HG02678 (cell line): ENCODE measurements around the gene RBM20.

Source experiments
- ATAC-seq: cut with Tn5 transposase; IDR thresholded peaks from one replicate; pipeline ENCODE4 v1.9.1; 2021; ENCODE audit warnings: mild to moderate bottlenecking, moderate library complexity; ENCODE audit not compliant: unreplicated experiment

Gene RBM20

DNA sequence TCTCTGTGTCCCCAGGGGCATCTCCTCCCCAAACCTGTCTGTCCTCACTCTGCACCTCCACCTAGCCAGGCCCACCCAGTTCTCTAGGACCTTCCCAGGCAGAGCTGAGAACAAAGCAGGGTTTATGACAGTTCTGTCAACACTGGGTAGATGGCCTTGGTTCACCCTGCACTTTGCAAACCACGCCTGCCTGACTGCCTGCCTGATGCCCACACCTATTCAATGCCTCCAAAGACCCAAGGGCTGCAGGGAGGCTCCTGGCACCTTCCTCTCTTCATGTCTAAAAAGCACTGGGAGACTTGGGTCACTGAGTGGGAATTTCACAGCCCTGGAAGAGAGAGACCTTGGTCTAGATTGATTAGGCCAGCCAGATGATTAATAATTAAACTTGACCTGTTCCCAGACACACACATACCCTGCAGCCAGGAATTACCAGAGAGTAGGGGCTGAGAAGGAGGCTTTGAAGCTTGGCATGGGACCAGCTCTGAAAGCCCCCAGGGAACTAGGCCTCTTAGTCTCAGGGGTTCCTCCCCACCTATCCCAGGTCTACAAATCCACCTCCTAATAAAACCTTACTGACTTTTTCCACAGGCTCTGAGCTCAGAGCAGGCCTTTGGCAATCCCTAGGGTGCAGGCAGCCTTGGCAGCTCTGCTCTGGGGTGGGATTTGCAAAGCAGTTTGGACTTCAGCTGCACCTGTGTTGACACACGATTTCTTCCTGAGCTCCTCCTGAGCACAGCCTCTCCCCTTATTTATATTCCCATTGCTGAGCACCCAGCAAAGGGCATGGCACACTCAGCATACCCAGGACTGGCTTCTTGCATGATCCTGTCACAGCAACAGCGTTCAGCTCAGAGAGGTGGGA lies 201.9 kb downstream of the RBM20 start:
- ATAC-seq, result no peak

DNA sequence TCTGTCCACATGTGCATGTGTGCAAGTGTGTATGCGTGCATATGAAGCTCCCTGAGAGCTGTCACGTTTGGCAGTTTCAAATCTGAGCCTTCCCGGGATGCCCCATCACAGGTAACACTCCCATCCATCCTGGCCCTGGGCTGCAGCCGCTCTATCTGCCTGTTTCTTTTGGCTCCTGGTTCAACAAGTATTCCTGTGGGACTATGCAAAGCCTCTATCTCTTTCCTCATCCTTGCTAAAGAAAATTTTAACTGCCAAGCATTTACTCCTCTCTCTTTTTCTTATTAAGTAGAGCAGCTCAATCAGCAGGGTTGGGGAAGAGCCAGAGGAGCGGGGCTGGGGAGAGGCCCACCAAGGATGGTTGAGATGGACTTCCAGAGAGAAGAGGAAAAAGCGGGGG lies 203.2 kb downstream of the RBM20 start:
- ATAC-seq, result no peak

DNA sequence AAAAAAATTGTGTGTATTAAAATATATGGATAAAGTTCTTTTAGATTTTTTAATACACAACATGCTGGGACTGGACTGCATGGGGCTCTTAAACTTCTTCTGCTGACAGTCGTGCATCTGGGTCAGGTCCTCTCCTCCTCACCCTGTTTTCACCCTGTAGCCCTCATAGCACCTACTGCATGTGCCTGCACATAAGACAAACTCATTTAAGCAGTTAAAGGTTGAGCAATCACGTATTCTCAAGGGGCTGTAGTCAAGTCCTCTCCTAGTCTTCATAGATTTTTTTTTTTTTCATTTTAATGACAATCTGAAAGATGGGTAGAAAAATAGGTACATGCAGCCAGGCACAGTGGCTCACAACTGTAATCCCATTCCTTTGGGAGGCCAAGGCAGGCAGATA lies 204.0 kb downstream of the RBM20 start:
- ATAC-seq, result no peak

DNA sequence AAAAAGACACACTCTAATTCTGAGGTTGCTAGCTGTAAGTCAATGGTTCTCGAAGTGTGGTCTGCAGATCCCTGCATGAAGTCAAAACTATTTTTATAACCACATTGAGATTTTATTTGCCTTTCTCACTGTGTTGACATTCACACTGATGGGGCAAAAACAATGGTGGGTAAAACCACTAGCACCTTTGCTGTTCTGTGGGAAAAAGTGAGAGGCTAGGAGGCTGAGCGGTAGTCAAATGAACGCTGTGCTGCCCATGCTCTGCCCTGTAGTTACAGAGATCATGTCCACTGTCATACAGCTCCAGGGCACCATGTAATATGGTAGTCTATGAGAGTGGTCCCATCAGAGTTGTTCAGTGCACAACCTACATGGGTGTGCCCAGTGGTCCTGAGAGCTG lies 206.0 kb downstream of the RBM20 start:
- no peak for ATAC-seq

DNA sequence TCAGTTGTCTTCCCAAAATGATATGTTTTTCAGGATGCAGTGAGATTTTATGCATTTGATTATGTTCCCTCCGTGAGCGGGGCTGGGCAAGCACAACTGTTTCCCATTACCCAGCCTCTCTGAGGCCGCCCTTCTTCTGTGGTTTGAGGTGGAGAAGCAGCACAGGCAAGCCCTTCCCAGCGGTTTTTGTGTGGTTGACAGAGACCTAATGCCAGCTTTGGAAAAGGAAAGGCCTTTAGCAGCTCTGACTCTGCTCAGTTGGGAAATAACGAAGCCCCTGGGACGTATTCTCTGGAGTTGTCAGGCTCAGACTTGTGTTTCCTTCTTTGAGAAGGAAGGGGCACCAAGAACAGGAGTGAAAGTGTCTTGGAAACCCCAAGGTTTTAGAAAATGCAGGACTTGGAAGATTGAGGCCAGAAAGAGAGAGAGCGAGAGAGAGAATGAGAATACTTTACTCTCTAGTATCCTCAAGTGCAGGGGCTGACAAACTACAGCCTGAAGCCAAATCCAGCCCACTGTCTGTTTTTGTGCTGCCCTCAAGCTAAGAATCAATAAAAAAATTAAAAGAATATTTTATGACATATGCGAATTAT lies 207.0 kb downstream of the RBM20 start:
- no peak for ATAC-seq

DNA sequence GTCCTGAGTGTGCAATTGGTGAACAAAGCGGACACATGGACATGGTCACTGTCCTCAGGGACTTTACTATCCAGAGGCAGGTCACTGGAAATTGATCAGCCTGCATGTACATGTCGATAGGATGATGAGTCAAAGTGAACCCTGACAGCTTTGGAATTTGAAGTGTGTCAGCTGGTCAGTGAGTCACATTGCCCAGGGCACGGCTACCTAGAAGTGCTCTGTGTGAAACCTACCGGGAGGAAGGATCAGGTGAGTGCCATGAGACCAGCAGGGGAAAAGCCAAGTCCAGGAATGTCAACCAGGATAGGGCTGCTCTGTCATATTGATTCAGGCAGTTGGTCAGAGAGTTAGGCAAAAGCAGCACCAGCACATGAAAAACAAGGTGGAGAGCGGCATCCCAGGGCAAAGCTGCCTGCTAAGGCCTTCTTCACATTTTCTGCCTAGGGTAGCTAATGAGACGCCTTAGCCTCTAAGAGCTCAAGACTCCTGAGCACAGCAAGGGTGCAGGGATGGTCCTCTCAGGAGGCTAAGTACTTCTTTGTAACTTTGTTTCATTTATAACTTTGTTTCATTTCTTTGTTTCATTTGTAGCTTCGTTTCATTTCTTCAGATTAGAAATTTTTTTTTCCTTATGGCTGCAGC lies 208.2 kb downstream of the RBM20 start:
- no peak for ATAC-seq

DNA sequence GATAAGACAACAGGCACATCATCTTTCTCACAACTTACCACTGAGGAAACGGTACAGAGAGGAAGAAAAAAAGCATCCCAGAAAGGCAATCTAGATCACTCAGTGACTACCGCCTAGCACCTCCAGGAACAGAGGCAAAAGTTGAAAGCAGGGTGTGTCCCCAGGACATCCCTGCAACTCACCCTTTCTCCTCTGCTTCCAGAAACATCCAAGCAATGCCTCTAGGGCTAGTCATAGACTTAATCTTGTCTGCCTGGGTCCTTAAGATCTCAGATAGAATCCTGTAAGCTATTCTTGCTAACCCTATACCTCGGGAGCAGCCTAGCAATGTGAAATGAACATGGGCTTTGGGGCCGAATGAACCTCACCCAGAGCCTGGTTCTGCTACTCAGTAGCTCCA lies 208.8 kb downstream of the RBM20 start:
- ATAC-seq, result no peak

DNA sequence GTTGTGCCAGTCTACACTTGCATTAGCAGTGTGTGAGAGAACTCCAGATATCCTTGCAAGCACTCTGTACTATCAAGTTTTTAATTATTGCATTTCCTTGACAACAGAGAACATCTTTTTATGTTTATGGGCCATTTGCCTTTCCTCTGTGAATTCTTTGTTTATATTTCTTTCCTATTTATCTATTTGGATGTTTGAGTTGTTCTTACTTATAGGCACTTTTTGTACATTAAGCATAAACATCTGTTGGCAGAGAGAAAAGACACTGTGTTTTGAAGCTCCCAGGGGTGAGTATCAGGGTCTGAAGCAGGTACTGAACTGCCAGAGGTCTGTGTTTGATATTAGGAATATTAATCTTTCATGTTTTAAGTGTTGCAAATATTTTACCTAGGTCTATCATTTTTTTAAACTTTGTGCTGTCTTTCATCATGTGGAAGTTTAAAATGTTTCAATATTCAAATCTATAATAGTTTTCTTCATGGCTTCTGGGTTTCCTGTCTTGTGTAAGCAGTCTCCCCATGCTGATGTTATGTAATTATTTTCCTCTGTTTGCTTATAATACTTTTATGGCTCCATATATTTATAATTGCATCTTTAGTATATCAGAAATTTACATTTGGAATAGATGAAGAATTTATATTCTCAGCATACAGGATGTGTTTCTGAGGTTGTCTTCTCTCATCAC lies 209.9 kb downstream of the RBM20 start:
- no peak for ATAC-seq

DNA sequence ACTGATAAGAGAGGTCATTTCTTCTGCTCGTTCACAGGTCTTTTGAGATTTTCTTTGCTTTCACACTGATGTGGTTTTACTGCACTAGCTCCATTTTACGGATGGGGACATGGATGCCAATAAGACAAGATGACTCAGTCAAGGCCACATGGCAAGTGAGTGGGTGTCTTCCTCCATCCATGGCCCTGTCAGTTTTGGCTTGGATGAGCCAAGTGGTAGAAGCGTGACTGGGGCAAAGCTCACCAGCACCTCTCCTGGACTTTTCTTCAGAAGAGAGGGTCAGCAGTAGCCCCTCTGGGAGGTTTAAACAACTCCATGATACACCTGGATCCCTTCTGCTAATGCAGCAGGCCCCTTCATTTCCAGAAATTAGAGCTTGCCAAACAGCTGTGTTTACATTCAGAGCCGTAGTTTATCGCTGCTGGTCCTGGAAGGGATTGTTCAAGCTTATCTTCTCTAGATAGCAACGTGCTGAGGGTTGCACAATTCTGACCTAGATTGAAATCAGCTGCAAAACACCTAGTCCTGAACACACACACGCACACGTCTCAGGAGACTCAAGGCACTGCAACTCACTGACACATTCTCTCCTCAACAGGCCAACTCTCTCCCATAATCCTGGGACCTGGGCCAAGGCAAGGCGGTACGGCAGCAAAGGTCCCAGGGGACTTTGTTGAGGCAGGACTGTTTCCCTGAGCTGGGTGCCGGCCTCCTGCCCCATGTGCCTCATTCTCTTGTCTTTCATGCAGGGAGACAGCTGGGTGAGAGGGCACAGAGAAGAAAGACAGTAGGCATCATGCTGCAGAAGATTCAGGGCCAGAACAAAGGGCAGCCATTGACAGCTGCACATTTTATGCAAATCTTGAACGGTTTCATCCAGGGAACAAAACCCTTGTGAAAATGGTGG lies 213.4 kb downstream of the RBM20 start:
- ATAC-seq, result peak; percentile 31

DNA sequence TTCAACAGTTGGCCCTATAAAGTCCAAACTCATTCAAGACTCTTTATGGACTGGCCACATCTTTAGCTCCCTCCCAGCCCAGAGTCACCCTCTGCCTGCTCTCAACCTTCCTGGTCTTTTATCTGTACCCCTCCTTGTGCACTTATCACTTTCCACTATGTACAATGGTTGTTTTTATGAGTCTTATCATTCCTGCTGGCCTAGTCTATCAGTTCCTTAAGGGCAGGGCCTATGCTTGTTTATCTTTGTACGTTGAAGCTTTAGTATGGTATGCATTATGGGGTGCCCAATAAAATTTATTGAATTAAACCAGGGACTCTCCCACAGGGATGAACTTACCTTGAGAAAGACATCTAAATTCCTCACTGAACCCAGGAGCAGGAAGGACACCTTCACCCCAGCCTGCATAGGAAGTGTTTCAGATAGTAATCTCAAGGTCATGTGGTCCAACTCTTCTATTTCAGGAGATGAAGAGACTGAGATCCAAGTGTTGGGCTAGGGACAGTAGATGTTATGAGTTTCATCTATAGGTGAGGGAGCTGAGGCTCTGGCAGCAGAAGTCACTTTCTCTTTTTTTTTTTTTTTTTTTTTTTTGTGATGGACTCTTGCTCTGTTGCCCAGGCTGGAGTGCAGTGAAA lies 214.3 kb downstream of the RBM20 start:
- ATAC-seq, result no peak

DNA sequence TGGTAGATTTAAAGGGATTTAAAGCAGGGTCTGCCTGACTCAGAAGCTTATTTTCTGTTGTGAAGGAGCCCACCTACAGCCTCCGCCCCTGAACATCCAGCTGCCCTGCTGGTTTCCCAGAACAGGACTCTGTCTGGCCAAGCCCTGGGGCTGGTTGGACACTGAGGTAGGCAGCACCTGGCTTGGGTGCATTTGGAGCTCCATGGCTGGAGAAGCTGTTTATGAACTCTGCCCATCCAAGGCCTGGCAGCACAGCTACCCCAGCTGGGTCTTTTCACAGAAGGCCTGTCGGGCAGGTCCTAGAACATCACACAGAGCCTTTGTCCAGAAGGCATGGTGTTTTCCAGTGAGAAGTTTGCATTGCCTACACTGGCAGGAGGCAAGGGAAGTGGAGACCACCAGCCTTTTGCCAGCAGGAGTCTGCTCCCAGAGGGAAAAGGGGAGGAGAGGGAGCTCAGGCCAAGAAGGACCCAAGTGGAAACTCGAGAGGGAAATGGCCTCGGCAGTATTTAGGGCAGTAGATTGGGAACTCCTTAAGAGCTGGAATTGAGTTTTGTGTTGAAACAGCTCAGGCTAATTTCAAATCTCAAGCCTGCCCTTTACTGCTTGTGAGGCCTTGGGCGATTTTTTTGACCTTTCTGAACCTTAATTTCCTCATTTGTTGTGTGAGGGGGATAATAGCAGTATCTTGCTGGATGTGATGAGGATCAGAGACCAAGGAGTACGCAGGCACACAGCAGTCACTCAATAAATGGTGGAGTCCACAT lies 215.3 kb downstream of the RBM20 start:
- ATAC-seq, result no peak

DNA sequence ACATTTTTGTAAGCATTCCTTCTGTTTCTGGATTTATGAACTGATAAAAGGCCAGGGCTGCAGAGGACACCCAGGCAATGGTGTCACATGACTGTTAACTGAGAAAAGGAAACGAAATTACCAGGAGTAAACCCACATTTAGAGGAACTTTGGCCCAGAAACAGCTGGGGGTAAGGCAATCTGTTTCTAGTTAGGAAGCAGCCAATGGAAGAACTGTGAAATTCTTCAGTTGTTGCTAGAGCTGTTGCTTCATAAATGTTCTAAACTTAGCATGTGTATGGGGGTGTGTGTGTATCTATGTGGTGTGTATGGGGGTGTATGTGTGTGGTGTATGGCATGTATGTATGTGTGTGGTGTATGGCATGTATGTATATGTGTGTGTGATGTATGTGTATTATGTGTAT lies 215.8 kb downstream of the RBM20 start:
- ATAC-seq, result no peak

DNA sequence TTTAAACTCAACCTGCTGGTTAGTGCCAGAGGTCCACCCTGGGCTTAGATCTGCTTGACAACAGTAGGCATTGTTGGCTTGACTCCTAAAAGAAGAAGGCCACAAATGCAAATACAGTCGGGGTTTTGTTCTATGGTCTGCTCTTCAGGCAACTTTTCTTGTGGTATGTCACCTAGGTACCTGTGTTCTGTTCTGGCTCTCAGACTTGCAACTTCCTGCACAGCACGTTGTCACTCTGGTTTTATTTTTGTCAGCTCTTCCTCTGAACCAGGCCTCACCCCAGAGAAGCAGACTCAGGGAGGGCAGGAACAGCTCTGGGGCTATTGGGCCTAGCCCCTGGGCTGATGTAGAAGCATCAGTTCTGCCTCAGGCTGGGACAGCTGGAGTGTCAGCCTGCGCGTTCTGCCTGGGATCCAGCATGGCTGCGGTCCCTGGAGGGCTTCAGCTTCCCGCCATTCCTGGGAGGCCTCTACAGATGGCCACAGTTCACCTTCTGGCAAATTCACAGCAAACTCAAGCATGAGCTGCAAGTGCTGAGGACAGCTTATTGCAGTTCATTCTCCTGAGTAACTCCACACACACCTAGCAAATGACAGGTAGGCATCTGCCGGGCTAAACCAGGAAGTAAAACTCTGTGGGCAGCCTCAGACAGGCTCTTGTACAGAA lies 216.6 kb downstream of the RBM20 start:
- peak; percentile 53 for ATAC-seq

DNA sequence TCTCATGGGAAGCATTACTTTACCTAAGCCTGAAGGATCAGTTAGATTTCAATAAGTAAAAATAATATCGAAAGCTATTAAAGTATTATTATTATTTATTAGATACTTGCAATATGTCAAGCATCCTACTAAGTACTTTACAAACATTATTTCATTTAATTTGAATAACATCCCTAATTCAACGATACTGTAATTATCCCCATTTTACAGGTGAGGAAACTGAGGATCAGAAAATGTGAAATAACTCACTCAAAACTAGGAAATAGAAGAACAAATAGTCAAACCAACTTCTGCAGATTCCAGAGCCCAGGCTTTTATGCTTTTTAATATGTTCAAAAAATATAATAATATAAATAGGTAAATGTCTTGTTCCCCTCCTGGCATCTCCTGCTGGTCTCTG lies 217.3 kb downstream of the RBM20 start:
- no peak for ATAC-seq

DNA sequence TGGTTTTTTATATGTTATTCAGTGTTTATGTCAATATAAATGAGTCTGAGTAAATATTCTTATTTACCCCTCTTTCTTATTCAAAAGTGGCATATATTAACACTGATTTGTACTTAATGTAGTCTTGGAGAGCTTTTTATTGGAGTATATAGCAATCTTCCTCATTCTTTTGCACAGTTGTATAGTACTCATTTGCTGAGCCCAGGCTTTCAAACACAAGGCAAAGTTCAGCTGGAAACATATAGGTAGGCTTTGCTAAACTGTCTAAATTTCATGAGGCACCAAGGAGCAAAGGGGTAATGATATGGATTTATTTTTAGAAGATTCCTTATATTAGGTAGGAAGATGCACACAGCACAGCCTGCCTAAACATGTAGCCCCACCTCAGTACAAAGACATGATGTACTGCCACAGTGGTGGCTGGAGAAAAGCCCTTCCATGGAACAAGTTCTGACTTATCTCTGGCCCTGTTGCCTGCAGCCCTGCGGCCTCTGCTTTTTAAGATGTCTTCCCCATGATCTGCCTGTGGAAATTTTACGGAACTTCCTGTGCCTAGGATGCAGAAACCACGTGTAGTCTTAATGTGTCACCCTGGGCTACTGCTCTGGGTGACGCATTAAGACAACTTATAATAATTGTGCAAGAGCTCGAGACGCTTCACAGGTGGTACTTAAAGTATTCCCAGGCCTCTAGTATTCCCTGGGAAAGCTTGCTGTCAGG lies 218.0 kb downstream of the RBM20 start:
- no peak for ATAC-seq

DNA sequence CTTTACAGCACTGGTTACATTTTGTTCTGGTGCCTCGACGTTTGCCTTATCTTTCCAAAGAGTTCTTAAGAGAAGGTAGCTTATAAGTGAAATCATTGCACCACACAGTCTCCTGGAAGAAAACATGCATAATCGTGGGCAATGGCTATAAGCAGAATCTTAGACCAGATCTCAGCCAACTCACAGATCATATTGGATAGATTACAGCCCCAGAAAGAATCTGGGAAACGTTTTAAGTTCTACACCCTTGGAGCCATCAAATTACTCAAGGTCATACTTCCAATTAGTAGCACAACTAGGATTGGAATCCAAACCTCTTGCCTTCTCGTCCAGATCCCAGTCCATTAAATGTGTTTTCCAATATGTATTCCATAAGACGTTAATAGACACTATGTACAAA lies 218.8 kb downstream of the RBM20 start:
- ATAC-seq, result no peak

DNA sequence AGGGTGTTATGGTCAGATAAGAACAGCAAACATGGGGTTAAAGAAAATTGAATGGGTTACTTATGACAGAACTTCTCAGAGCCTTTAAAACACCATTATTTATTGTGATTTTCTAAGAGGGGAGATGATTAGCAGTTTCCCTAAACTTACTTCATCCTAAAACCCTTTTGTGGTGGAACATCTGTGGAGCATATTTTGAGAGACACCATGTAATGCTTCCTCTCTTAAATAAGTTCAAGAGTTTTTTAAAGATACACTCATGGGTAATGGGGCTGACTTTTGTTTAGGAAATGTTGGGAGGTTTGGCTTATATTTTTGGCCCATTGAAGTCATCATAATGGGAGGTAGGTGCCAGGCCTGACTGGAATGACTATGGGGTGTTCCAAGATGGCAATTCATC lies 219.2 kb downstream of the RBM20 start:
- ATAC-seq, result no peak

DNA sequence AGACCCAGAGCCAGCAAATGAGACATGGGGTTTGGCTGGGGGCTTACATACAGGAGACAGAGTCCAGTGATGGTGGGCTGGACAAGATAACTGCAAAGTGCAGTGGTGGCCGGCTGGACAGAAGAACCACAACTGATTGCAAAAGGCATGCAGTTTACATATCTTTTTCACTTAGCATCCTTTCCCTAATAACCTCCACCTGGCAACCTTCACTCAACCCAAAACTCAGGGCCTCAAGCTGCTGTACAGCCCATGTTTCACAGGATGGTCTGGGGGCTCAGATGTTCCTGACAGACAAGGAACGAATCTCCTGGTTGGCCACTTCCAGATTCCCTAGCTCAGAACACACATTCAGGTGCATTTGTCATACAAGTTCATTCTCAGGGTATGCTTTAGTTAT lies 219.8 kb downstream of the RBM20 start:
- no peak for ATAC-seq
